Testis (tissue), 2 donors: ENCODE data around the gene LSM14A.

Source experiments
- POLR2A ChIP-seq: fragments of 450-650 bp; IDR thresholded peaks from one replicate; pipeline ENCODE4 v1.6.1; 2017; ENCODE audit warnings: antibody characterized with exemption, mild to moderate bottlenecking, moderate library complexity
- TF ChIP-seq, protein P1 (sequence below), 3 experiments: fragments of 450-650 bp in 2 of 3; fragments of 200-600 bp in 1 of 3; sonication (generic) in 1 of 3; IDR thresholded peaks; one replicate each; pipeline ENCODE4 v1.5.1; 2016 to 2019; ENCODE audit warnings: antibody characterized with exemption in 3 of 3, mild to moderate bottlenecking in 2 of 3, moderate library complexity in 1 of 3

DNA sequence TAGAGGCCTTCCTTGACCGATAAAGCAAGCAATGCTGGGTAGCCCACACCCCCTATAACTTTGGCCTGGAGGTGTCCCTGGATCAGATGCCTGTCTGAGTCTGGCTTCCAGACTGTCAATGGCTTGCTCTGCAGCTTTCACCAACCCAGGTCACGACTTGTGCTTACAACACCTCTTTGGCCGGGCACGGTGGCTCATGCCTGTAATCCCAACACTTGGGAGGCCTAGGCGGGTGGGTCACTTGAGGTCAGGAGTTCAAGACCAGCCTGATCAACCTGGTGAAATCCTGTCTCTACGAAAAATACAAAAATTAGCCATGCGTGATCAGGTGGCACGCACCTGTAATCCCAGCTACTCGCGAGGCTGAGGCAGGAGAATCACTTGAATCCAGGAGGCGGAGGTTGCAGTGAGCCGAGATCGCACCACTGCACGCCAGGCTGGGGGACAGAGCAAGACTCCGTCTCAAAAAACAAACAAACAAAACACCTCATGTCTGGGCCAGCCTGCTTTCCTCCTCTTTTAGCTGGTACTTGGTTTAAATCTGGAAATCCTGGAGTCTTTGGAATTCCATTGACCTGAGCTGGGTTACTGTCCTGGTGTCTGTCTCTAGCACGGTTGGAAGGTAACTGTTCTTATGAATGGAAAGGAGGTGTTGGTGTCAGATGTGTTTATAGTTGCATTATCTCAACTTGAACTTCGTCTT is 71.7 kb downstream of the LSM14A start:
- TF ChIP-seq, protein P1, sequence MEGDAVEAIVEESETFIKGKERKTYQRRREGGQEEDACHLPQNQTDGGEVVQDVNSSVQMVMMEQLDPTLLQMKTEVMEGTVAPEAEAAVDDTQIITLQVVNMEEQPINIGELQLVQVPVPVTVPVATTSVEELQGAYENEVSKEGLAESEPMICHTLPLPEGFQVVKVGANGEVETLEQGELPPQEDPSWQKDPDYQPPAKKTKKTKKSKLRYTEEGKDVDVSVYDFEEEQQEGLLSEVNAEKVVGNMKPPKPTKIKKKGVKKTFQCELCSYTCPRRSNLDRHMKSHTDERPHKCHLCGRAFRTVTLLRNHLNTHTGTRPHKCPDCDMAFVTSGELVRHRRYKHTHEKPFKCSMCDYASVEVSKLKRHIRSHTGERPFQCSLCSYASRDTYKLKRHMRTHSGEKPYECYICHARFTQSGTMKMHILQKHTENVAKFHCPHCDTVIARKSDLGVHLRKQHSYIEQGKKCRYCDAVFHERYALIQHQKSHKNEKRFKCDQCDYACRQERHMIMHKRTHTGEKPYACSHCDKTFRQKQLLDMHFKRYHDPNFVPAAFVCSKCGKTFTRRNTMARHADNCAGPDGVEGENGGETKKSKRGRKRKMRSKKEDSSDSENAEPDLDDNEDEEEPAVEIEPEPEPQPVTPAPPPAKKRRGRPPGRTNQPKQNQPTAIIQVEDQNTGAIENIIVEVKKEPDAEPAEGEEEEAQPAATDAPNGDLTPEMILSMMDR (IDR thresholded peaks at IDR 0.05), result no peak
- no peak for TF ChIP-seq POLR2A
